PC-3 (cell line): ENCODE results near the gene HDGFL2. TPM values are rescaled to one million over a fixed set of nuclear protein-coding genes. Genes with fewer than 3 reads are reported as not detected.

Source experiments
- ATAC-seq: fragments of 200-7000 bp; cut with Tn5 transposase; 2 replicates; pipeline ENCODE4 v1.9.1; 2020; ENCODE audit warnings: mild to moderate bottlenecking, moderate library complexity
- BruUV-seq: library from RNA; stranded (reverse); fragments of 400-500 nt; replicated peaks from 2 replicates; lab custom pipeline; 2021; lab: Mats Ljungman, UMichigan
- CTCF ChIA-PET: fragments of 300-600 bp; sonication (Branson Sonifier 250); formaldehyde crosslinking; loops from one replicate; lab custom pipeline; 2022; ENCODE audit warnings: antibody characterized with exemption; lab: Charles Lee
- POLR2A ChIA-PET: fragments of 300-600 bp; sonication (Branson Sonifier 250); formaldehyde crosslinking; loops from one replicate; lab custom pipeline; 2022; ENCODE audit warnings: antibody characterized with exemption; ENCODE audit not compliant: unreplicated experiment; lab: Charles Lee
- DNase-seq: peaks from one replicate; pipeline ENCODE4 v3.0.0-alpha.2; 2015
- H2AFZ ChIP-seq: fragments of 300-600 bp; sonication (generic); 2 replicates; pipeline ENCODE4 v1.6.0; 2016; ENCODE audit warnings: antibody characterized with exemption, low read length
- H3F3A ChIP-seq: fragments of 300-600 bp; sonication (generic); one replicate; pipeline ENCODE4 v1.6.0; 2017; ENCODE audit warnings: antibody characterized with exemption, low read length, control low read depth, mild to moderate bottlenecking; ENCODE audit not compliant: unreplicated experiment
- H3K27ac ChIP-seq: fragments of 300-600 bp; sonication (generic); 2 replicates; pipeline ENCODE4 v1.5.1; 2016; ENCODE audit warnings: mild to moderate bottlenecking, low read length
- H3K27me3 ChIP-seq: fragments of 300-600 bp; sonication (generic); 2 replicates; pipeline ENCODE4 v1.6.1; 2016; ENCODE audit warnings: low read length, mixed read lengths
- H3K36me3 ChIP-seq: fragments of 300-600 bp; sonication (generic); 2 replicates; pipeline ENCODE4 v1.6.1; 2016; ENCODE audit warnings: low read depth, mixed run types, low read length, mixed read lengths
- H3K4me1 ChIP-seq: fragments of 300-600 bp; sonication (generic); 2 replicates; pipeline ENCODE4 v1.5.1; 2016; ENCODE audit warnings: low read length; ENCODE audit not compliant: insufficient read depth
- H3K4me2 ChIP-seq: fragments of 300-600 bp; sonication (generic); 2 replicates; pipeline ENCODE4 v1.6.0; 2016; ENCODE audit warnings: low read length
- H3K4me3 ChIP-seq: fragments of 300-600 bp; sonication (generic); 2 replicates; pipeline ENCODE4 v1.5.1; 2016; ENCODE audit warnings: mild to moderate bottlenecking, low read length, mixed read lengths
- H3K79me2 ChIP-seq: fragments of 300-600 bp; sonication (generic); 2 replicates; pipeline ENCODE4 v1.6.1; 2017; ENCODE audit warnings: low read length, mixed read lengths
- H3K9ac ChIP-seq: fragments of 300-600 bp; sonication (generic); 2 replicates; pipeline ENCODE4 v1.6.0; 2016; ENCODE audit warnings: mild to moderate bottlenecking, low read length
- H3K9me2 ChIP-seq: fragments of 300-600 bp; sonication (generic); replicated peaks from 2 replicates; pipeline ENCODE4 v1.6.1; 2016; ENCODE audit warnings: mixed run types, low read length, mixed read lengths
- H3K9me3 ChIP-seq: fragments of 300-600 bp; sonication (generic); 2 replicates; pipeline ENCODE4 v1.6.1; 2016; ENCODE audit warnings: low read length, mixed read lengths
- H4K20me1 ChIP-seq: fragments of 300-600 bp; sonication (generic); 2 replicates; pipeline ENCODE4 v1.6.1; 2016; ENCODE audit warnings: low read length, mixed read lengths
- EZH2 ChIP-seq: fragments of 300-600 bp; sonication (generic); IDR thresholded peaks from one replicate; pipeline ENCODE4 v1.6.1; 2017; ENCODE audit warnings: antibody characterized with exemption, mild to moderate bottlenecking, low read length; ENCODE audit not compliant: unreplicated experiment
- EZH2phosphoT487 ChIP-seq: fragments of 300-600 bp; sonication (generic); IDR thresholded peaks from 2 replicates; pipeline ENCODE4 v1.6.1; 2018; ENCODE audit warnings: mild to moderate bottlenecking, antibody characterized with exemption, low read length, borderline replicate concordance
- intact Hi-C: fragments of 100-400 bp; cut with micrococcal nuclease; formaldehyde crosslinking; loops from 2 replicates; pipeline ENCODE4 v1.9.0; 2023
- total RNA-seq: library from RNA; depleted of rRNA; stranded (reverse); fragments of >200 nt; gene quantifications from 2 replicates; pipeline ENCODE4 v1.2.3, GENCODE V29; 2014
- TF ChIP-seq, protein P1 (sequence below): fragments of 300-600 bp; sonication (generic); conservative IDR thresholded peaks from 2 replicates; pipeline ENCODE4 v1.5.1; 2017; ENCODE audit warnings: antibody characterized with exemption, low read depth, mild to moderate bottlenecking, low read length

Gene HDGFL2
- total RNA-seq, 1 experiment from 2014 or later: 111 TPM

DNA sequence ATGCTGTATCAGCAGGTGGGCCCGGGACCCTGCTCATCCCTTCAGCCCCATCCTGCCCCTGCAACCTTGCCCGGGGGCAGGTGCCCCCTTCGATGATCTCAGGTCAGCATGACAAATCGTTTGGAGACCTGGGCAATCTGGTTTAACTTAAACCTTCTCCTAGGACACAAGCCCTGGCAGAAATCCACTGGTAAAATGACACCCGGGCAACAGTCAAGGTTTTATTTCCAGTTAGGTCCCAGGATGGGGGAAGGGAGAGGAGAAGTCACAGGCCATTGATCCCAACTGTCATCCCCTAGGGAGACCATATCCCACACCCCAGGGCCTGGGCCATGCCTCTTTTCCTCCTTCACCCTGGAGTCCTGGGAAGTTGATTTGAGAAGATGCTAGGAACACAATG lies 64.7 kb downstream of the HDGFL2 start:
- intact Hi-C loops: no loop called here
- Histone ChIP-seq H2AFZ (peak overlapping the region; percentile 35; the same call in 1 of the 2 replicates), H3K36me3 (no peaks in the 10 kb centered on the region), H4K20me1 (no peaks in the 10 kb centered on the region), H3K79me2 (no peaks in the 10 kb centered on the region), H3F3A (no peaks in the 10 kb centered on the region), H3K4me2 (peak overlapping the region; percentile 6), H3K9me2 (no peaks in the 10 kb centered on the region), H3K4me1 (peaks cover 24% of the 10 kb centered on the region), H3K27ac (no peak overlapping the region), H3K4me3 (no peak overlapping the region), H3K27me3 (no peaks in the 10 kb centered on the region), H3K9ac (no peak overlapping the region), H3K9me3 (no peaks in the 10 kb centered on the region)
- TF ChIP-seq, protein P1, sequence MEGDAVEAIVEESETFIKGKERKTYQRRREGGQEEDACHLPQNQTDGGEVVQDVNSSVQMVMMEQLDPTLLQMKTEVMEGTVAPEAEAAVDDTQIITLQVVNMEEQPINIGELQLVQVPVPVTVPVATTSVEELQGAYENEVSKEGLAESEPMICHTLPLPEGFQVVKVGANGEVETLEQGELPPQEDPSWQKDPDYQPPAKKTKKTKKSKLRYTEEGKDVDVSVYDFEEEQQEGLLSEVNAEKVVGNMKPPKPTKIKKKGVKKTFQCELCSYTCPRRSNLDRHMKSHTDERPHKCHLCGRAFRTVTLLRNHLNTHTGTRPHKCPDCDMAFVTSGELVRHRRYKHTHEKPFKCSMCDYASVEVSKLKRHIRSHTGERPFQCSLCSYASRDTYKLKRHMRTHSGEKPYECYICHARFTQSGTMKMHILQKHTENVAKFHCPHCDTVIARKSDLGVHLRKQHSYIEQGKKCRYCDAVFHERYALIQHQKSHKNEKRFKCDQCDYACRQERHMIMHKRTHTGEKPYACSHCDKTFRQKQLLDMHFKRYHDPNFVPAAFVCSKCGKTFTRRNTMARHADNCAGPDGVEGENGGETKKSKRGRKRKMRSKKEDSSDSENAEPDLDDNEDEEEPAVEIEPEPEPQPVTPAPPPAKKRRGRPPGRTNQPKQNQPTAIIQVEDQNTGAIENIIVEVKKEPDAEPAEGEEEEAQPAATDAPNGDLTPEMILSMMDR: no peak
- no peak for TF ChIP-seq EZH2phosphoT487
- no peak for TF ChIP-seq EZH2
- ATAC-seq (no peak), DNase-seq (peak; percentile 55)
- POLR2A ChIA-PET: no interaction called here
- CTCF ChIA-PET: interaction anchor here (0.8 kb wide), 1 partner anchor 264 kb away, joined by 3 read pairs; no protein-coding TSS in a partner anchor
- BruUV-seq: no TSS peak

DNA sequence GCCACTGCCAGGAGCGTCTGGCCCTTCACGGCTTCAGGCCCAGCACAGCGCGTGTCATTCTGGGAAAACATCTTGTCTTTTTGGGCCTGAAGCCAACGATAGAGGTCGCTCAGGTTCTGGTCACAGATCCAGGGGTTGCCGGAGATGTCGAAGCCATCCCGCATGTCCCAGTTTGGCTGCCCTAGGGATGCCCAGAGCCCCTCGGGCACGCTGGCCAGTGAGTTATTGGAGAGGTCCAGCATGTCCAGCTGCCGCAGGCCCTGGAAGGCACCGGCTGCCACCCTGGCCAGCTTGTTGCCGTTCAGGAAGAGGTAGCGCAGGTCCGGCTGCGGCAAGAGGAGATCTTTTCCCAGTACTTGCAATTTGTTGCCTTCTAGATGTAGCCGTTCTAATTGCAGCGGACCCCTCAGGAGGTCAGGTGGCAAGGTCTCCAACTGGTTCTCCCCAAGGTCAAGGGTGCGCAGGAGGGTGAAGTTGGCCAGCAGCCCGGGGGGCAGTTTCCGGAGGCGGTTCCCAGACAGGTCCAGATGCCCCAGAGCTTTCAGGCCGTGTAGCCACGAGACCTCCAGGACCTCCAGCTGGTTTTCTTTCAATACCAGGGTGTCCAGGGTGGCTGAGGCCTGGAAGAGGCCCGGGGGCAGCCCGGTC lies 66.0 kb downstream of the HDGFL2 start:
- Histone ChIP-seq H3K9me3 (no peaks in the 10 kb centered on the region), H2AFZ (no peak overlapping the region), H4K20me1 (no peaks in the 10 kb centered on the region), H3K27ac (no peak overlapping the region), H3K79me2 (no peaks in the 10 kb centered on the region), H3K4me2 (no peak overlapping the region), H3F3A (no peaks in the 10 kb centered on the region), H3K4me3 (no peak overlapping the region), H3K4me1 (peaks cover 24% of the 10 kb centered on the region), H3K36me3 (no peaks in the 10 kb centered on the region), H3K9me2 (no peaks in the 10 kb centered on the region), H3K27me3 (no peaks in the 10 kb centered on the region), H3K9ac (no peak overlapping the region)
- TF ChIP-seq EZH2: no peak
- TF ChIP-seq, protein P1: no peak
- no peak for TF ChIP-seq EZH2phosphoT487
- ATAC-seq (no peak), DNase-seq (no peak)
- ChIA-PET POLR2A (no interaction called here), CTCF (no interaction called here)
- no TSS peak for BruUV-seq
- intact Hi-C loops: no loop called here

DNA sequence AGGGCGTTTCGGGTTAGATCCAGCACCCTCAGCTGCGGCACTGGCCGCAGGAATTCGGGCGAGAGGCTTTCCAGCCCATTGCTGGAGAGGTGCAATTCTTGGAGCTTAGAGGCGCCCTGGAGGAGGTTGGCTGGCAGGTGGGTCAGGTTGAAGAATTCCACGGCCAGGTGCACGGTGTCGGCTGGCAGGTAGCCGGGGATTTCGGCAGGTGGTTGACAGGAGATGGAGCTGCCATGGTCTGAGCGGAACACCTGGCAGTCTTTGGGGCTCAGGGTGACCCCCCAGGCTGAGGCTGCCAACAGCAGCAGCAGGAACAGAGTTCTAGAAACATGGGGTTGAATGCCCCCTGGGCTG lies 66.5 kb downstream of the HDGFL2 start:
- H3K79me2 ChIP-seq: no peaks in the 10 kb centered on the region
- no peak overlapping the region for H3K9ac ChIP-seq
- no peak overlapping the region for H3K4me3 ChIP-seq
- no TSS peak for BruUV-seq
- CTCF ChIA-PET: no interaction called here
- H2AFZ ChIP-seq: no peak overlapping the region
- intact Hi-C loops: no loop called here
- ATAC-seq (no peak), DNase-seq (no peak)
- POLR2A ChIA-PET: no interaction called here
- no peaks in the 10 kb centered on the region for H3K9me3 ChIP-seq
- H3F3A ChIP-seq: no peaks in the 10 kb centered on the region
- TF ChIP-seq EZH2: no peak
- no peak for TF ChIP-seq EZH2phosphoT487
- TF ChIP-seq, protein P1: no peak
- no peak overlapping the region for H3K27ac ChIP-seq
- H3K4me1 ChIP-seq: peaks cover 24% of the 10 kb centered on the region
- no peaks in the 10 kb centered on the region for H3K9me2 ChIP-seq
- H4K20me1 ChIP-seq: no peaks in the 10 kb centered on the region
- H3K27me3 ChIP-seq: no peaks in the 10 kb centered on the region
- no peak overlapping the region for H3K4me2 ChIP-seq
- no peaks in the 10 kb centered on the region for H3K36me3 ChIP-seq
